HUES64 (cell line): ENCODE results near the gene MIPEP.
"Not testable (repeated sequence)": the region's sequence is repeated elsewhere in the genome, so short reads cannot be mapped to it uniquely, and the experiment has no call there.

ENCODE experiments used
- H3K27ac ChIP-seq: 2 replicates; pipeline ENCODE4 v1.7.0; 2013; ENCODE audit warnings: low read depth, low read length, inconsistent platforms
- H3K27me3 ChIP-seq: 2 replicates; pipeline ENCODE4 v1.6.1; 2013; ENCODE audit warnings: mild to moderate bottlenecking, low read length; ENCODE audit not compliant: insufficient read depth
- H3K36me3 ChIP-seq: 2 replicates; pipeline ENCODE4 v1.6.1; 2013; ENCODE audit warnings: mild to moderate bottlenecking, low read length; ENCODE audit not compliant: insufficient read depth
- H3K4me1 ChIP-seq: 2 replicates; pipeline ENCODE4 v1.6.1; 2013; ENCODE audit warnings: mild to moderate bottlenecking, low read length, moderate library complexity; ENCODE audit not compliant: insufficient read depth
- H3K4me3 ChIP-seq: 2 replicates; pipeline ENCODE4 v1.5.1; 2013; ENCODE audit warnings: mild to moderate bottlenecking, low read length, moderate library complexity
- H3K9ac ChIP-seq: 2 replicates; pipeline ENCODE4 v1.6.1; 2013; ENCODE audit warnings: mild to moderate bottlenecking, low read depth, low read length
- H3K9me3 ChIP-seq: 2 replicates; pipeline ENCODE4 v1.6.1; 2013; ENCODE audit warnings: low read depth, low read length; ENCODE audit not compliant: insufficient read depth
- WGBS: fragments of 150-250, 120-280 bp; methylation state at CpG from one replicate; pipeline ENCODE4 v1.1.7; 2013; ENCODE audit warnings: missing lambda C conversion rate; 5-methylcytosine and 5-hydroxymethylcytosine counted together

Gene MIPEP

GRCh38 chr13:23758798-23759527, 130.2 kb downstream of the MIPEP start:
- Histone ChIP-seq H3K9ac (no peak overlapping the region), H3K27me3 (no peaks in the 10 kb centered on the region), H3K9me3 (no peaks in the 10 kb centered on the region), H3K27ac (no peak overlapping the region), H3K4me3 (no peak overlapping the region), H3K36me3 (no peaks in the 10 kb centered on the region), H3K4me1 (0 out of 2 replicates have a peak, but pooled peaks cover 2% of the 10 kb centered on the region)
- WGBS, result 90% methylated on average over 9 of the region's 9 CpGs

- H3K27me3 ChIP-seq, result no peaks in the 10 kb centered on the region
- no peak overlapping the region for H3K27ac ChIP-seq
- H3K9ac ChIP-seq, result no peak overlapping the region
- no peak overlapping the region for H3K4me3 ChIP-seq
- no peaks in the 10 kb centered on the region for H3K36me3 ChIP-seq
- WGBS, result 90% methylated on average over 2 of the region's 2 CpGs
- no peaks in the 10 kb centered on the region for H3K9me3 ChIP-seq
- H3K4me1 ChIP-seq, result peaks cover 15% of the 10 kb centered on the region; the same call in 1 of the 2 replicates
These were observed 134.2 kb downstream of the MIPEP start for GRCh38 chr13:23754997-23755396.

- 96% methylated on average over 6 of the region's 6 CpGs for WGBS
- no peaks in the 10 kb centered on the region for H3K27me3 ChIP-seq
- no peak overlapping the region for H3K27ac ChIP-seq
- peaks cover 20% of the 10 kb centered on the region for H3K4me1 ChIP-seq
- no peaks in the 10 kb centered on the region for H3K36me3 ChIP-seq
- no peak overlapping the region for H3K9ac ChIP-seq
- H3K4me3 ChIP-seq, result no peak overlapping the region
- no peaks in the 10 kb centered on the region for H3K9me3 ChIP-seq
These were observed 134.7 kb downstream of the MIPEP start for GRCh38 chr13:23754506-23754905.

GRCh38 chr13:23753458-23753857, 135.7 kb downstream of the MIPEP start:
- no peak overlapping the region for H3K9ac ChIP-seq
- H3K27me3 ChIP-seq, result no peaks in the 10 kb centered on the region
- WGBS, result 65% methylated on average over 1 of the region's 1 CpG
- 0 out of 2 replicates have a peak overlapping the region, but pooled peaks have one; percentile 28 for H3K27ac ChIP-seq
- no peak overlapping the region for H3K4me3 ChIP-seq
- no peaks in the 10 kb centered on the region for H3K36me3 ChIP-seq
- H3K9me3 ChIP-seq, result no peaks in the 10 kb centered on the region
- peaks cover 30% of the 10 kb centered on the region for H3K4me1 ChIP-seq

GRCh38 chr13:23752111-23753001, 136.8 kb downstream of the MIPEP start:
- no CpG with 5 or more reads among the region's 1 CpG for WGBS
- peaks cover 34% of the 10 kb centered on the region for H3K4me1 ChIP-seq

GRCh38 chr13:23751195-23751594, 138.0 kb downstream of the MIPEP start:
- Histone ChIP-seq H3K4me1 (peaks cover 34% of the 10 kb centered on the region), H3K27ac (no peak overlapping the region), H3K9me3 (no peaks in the 10 kb centered on the region), H3K9ac (no peak overlapping the region), H3K4me3 (no peak overlapping the region), H3K27me3 (no peaks in the 10 kb centered on the region), H3K36me3 (no peaks in the 10 kb centered on the region)
- 91% methylated on average over 5 of the region's 5 CpGs for WGBS

More at GRCh38 chr13:23752111-23753001, 136.8 kb downstream of the MIPEP start:
- H3K9me3 ChIP-seq, result no peaks in the 10 kb centered on the region
- no peak overlapping the region for H3K27ac ChIP-seq
- no peak overlapping the region for H3K9ac ChIP-seq
- no peak overlapping the region for H3K4me3 ChIP-seq
- no peaks in the 10 kb centered on the region for H3K36me3 ChIP-seq
- H3K27me3 ChIP-seq, result no peaks in the 10 kb centered on the region

- Histone ChIP-seq H3K4me3 (no peak overlapping the region), H3K36me3 (no peaks in the 10 kb centered on the region), H3K9me3 (no peaks in the 10 kb centered on the region), H3K27me3 (no peaks in the 10 kb centered on the region), H3K4me1 (peaks cover 34% of the 10 kb centered on the region), H3K27ac (no peak overlapping the region), H3K9ac (no peak overlapping the region)
- 97% methylated on average over 8 of the region's 8 CpGs for WGBS
These were observed 138.6 kb downstream of the MIPEP start for GRCh38 chr13:23750383-23751121.

- 74% methylated on average over 8 of the region's 8 CpGs for WGBS
- Histone ChIP-seq H3K27ac (no peak overlapping the region), H3K9me3 (no peaks in the 10 kb centered on the region), H3K9ac (no peak overlapping the region), H3K4me1 (peaks cover 34% of the 10 kb centered on the region), H3K27me3 (no peaks in the 10 kb centered on the region), H3K4me3 (no peak overlapping the region), H3K36me3 (no peaks in the 10 kb centered on the region)
These were observed 139.8 kb downstream of the MIPEP start for GRCh38 chr13:23749288-23749873.

GRCh38 chr13:23748109-23748990, 140.8 kb downstream of the MIPEP start:
- Histone ChIP-seq H3K36me3 (no peaks in the 10 kb centered on the region), H3K4me3 (no peak overlapping the region), H3K27ac (peak overlapping the region; percentile 42; the same call in 1 of the 2 replicates), H3K27me3 (no peaks in the 10 kb centered on the region), H3K9me3 (no peaks in the 10 kb centered on the region), H3K4me1 (peaks cover 26% of the 10 kb centered on the region), H3K9ac (no peak overlapping the region)
- WGBS, result 59% methylated on average over 6 of the region's 7 CpGs

GRCh38 chr13:23746141-23746540, 143.1 kb downstream of the MIPEP start:
- not testable (repeated sequence) for H3K27me3 ChIP-seq, H3K4me3 ChIP-seq, H3K9me3 ChIP-seq, H3K36me3 ChIP-seq, H3K9ac ChIP-seq, H3K27ac ChIP-seq
- peaks cover 20% of the 10 kb centered on the region for H3K4me1 ChIP-seq
- 93% methylated on average over 5 of the region's 5 CpGs for WGBS
